HG03469 (cell line): ENCODE results near the gene KTN1.

Source experiments
- ATAC-seq: cut with Tn5 transposase; IDR thresholded peaks from one replicate; pipeline ENCODE4 v1.9.1; 2021; ENCODE audit warnings: mild to moderate bottlenecking, moderate library complexity, moderate number of reproducible peaks; ENCODE audit not compliant: unreplicated experiment

The KTN1 gene

DNA sequence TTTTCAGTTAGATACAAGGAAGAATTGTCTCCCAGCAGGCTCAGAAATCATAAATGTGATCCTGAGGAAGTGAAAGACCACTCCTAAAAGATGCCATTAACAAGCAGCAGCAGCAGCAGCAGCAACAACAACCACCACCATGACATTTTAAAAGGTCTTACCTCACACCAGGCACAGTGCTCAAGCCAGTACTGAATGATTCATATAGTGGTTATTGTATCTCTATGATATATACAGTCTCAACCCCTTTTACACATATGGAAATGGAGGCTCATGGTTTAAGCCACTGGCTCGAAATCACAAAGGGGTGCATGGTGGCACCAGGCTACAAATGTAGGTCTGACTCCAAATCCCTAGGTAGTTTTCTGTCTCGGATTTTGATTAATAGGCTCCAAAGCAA lies 126.9 kb downstream of the KTN1 start:
- no peak for ATAC-seq

DNA sequence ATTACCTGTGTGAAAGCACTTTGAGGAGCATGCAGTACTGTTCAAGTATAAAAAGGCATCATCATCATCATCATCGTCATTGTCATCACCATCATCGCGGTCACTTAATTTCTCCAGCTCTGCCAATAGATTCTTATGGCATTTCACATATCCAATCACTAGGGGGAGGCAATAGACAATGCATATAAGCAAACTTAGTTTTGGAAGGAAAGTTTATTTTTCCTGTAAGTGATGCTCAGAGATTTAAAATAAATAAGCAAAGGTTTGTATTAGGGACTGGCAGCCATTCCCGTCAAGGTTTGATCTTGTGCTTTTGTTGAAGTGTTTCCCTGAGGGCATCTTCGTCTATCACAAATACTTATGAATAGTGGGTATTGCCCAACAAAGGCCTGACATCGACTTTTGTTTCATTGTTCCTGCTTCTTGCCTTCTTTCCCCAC lies 127.4 kb downstream of the KTN1 start:
- ATAC-seq = no peak

DNA sequence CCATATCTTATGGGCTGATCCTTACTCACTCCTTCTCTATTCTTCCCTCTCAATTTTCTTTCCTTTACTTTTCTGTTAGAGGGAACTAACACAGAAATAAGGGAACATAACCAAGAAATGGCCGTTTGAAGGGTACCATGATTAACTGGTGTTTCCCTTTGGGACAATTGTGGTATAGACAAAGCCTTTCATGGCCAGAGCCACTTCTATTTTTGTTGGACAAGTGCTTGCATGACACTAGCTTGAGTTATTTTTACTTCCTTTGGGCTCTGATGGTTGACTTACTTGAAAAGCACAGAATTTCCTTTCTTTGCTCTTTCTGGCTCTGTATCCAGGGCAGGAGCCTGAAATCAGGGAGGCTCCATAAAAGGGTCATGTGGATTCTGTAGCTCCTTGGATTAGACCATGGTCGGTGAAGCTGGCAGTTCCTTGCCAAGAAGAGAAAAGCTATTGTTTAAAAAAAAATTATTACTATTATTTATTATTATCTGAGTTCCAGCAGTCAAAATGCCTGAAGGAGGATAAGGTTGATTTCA lies 130.6 kb downstream of the KTN1 start:
- ATAC-seq = no peak

DNA sequence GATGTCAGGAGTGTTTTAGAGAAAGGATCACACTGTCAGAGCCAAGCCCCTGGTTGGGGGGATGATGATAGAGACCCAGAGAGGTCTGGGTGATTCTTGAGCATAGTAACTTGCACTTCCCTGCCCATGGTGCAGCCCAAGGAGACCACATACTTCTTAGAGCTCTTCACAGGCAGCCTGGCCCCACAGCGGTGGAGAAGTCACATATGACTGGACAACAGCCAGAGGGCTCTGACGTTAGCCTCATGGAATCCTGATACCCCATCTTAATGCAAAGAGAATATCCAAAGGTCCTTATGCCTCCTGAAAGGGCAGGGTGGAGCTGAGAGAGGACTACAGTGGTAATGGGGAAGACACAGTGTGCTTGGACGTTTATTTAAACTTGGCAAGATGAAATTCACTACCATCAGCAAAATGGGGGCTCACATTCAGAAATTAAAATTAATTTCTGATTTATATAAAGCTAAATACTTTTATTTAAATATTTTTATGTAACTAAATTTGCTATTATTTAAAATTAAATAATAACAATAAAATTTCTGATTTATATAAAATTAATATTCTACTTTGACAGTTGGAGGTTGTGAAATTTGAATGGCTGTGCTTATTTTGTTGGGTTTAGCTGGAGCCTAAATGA lies 131.3 kb downstream of the KTN1 start:
- ATAC-seq = no peak

DNA sequence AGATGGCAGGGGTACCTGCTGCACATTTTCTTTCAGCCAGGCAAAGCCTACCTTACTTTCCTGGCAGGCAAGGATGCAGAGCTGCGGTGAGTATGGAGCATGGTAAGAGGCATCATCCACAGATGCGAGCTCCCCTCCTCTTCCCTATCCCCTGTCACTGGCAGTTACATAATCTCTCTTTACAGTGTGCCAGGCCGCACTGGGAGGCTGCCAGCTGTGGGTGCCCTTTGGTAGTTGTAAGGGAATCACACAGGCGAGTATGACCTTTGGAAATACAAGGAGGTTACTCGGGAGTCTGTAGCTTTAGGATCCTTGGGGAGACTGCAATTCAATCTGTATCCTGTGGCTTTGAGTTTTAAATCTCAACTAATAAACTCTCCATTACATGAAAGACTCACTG lies 132.5 kb downstream of the KTN1 start:
- no peak for ATAC-seq

DNA sequence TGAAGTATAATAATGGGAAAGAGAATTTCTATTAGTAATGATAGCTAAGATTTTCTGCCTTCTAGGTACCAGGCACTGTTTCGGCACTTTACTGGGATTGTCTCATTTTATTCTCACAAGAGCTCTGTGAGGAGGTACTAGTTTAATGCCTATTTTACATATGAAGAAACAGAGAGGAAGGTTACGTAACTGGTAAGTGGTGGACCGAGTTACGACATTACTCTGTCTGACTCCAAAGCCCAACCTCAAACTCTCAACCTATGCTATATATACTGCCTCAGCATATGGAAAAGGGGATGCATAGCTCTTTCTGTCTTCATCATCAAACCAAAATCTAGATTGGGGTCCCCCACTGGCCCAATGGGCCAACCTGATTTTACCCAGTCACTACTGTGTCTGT lies 133.5 kb downstream of the KTN1 start:
- no peak for ATAC-seq

DNA sequence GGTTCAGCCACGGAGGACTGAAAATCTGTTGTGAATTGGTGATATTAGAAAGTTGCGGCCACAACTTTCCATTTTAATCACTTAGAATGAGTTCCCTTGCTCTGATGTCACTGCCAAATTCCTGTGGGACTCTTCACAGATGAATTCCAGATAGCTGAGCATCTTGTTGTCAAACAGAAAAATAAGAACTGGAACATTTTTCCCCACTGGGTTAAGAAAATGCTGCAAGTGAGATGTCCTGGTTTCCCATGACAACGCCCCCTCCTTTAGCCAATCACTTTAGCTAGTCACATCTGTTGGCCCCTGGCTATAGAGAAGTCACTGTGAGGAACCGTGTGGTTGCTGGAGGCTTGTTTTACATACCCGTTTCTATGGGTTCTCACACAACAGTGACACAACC lies 135.9 kb downstream of the KTN1 start:
- ATAC-seq = no peak

DNA sequence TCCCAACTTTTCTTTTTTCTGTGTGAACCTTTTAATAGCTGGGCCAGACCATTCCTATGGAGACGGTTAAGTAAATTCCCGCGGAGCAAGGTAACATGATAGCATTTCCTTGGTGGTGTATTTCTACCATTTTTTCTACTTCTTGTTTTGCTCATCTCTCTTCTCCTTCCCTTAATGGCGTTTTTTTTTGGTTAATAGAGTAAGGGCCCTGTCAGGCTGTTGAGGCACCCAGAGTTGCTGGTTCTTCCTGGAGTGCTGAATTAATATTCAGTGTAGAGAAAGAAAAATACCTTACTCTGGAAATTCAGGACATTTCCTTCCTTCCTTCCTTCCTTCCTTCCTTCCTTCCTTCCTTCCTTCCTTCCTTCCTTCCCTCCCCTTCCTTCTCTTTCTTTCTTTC lies 137.6 kb downstream of the KTN1 start:
- no peak for ATAC-seq

DNA sequence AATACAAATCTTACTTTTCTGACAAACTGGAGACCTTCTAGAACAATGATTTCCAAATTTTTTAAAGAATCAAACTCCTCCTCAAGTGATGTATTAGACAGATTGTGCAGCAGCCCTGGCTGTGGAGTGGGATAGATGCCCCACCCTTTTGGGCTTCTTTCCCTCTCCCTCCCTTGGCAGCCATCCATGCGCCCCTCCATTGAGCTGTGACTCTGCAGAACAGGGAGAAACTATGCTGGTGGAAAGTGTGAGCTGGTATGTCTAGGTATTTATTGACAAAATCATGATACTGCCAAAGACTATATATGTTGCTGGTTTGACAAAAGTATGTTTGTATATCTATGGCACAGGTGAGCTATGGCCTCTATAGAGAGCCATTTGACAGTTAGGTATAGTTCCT lies 138.5 kb downstream of the KTN1 start:
- no peak for ATAC-seq

DNA sequence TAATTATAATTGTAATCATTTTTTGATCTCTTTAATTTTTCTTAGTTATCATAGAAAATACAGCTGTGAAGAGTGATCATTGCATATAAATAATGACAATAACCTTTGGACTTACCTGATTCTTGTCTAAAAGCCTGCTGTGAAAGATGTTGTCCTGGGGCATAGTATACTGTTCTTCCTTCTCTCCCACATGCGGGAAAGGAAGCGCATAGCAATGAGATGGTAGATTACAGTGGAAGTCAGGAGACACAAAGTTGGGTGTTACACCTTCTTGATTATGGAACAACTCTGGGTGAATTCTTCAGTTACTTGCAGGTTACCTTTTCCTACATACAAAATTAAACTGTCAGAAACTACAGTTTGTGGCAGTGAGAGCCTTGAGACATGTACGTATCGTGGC lies 140.8 kb downstream of the KTN1 start:
- ATAC-seq = no peak

DNA sequence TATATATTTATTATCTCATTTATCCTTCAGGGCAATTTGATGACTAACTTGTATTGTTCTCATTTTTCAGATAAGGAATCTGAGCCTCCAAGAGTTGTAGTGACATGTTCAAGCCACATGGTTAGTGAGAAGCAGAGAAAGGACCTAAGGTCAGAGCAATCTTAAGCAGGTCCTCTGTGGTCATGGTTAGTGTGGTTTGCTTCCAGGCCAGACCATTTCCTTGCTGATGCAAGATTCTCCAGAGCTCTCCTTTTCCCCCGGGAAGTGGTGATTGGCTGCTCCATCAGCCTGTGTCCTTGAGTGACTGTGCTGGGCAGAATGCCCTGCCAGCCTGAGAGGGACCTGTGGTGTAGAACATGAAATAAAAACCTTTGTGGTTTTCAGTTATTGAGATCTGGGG lies 141.3 kb downstream of the KTN1 start:
- no peak for ATAC-seq

DNA sequence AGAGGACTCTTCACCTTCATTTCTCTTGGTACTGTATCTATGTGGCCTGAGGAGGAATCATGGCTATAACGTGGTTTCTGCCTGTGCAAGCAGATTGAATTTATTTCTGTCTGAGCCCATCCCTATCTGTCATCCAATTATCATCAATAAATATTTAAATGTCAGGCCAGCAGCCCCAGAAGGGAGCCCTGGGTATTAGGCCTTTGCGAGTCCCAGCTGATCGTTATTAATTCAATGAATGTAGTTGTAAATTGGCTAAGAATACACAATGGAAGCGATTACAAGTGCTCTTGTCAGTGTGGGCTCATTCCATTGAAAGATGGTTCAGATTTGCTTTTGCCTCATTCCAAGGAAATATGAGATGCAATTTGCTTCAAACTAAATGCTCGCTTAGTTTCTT lies 142.0 kb downstream of the KTN1 start:
- ATAC-seq = no peak

DNA sequence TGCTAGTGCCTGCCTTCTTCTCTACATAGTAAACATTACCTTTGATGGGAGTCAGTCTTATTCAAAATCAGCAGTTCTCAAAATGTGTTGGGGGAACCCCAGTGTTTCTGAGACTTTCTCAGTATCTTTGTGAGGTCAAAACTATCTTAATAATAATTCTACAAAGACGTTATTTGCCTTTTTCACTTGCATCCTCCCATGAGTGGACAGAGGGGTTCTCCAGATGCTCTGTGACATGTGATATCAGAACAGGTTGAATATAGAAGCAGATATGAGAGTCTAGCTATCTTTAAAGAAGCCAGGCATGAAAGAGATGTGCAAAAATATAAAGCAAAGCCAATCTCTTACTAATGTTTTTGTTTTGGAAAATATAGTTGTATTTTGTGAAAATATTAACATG lies 144.7 kb downstream of the KTN1 start:
- no peak for ATAC-seq

DNA sequence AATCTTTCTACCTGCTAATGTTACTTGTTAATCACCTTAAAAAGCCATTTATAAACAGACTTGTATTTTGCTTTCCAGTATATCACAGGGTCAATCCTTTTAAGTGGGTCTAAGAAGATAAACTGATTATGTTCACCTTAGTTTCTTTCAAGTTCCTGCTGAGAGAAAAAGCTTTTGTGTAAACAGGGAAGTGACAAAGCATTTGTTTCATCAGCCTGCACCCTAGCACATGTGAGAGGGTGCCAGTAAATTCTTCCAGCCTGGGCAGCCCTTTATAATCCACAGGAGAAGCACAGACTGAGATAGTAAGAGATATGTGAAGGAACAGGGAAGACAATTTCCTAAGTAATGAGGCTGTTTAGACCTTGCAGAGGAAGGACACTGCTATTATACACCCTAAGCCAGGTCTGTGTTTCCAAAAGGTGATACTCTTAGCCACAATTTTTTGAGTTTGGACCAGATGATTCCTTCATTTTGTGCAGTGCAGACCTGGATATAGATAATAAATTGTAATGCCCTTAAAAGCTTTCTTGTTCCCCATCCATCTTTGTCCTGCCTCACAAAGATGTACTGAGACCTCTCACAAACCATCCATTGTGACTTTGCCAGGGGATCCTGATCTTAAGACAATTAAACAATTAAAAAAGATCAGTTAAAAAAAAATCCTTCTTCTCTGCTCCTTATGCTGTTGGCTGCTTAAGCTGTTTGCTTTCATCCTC lies 150.7 kb downstream of the KTN1 start:
- ATAC-seq = no peak

DNA sequence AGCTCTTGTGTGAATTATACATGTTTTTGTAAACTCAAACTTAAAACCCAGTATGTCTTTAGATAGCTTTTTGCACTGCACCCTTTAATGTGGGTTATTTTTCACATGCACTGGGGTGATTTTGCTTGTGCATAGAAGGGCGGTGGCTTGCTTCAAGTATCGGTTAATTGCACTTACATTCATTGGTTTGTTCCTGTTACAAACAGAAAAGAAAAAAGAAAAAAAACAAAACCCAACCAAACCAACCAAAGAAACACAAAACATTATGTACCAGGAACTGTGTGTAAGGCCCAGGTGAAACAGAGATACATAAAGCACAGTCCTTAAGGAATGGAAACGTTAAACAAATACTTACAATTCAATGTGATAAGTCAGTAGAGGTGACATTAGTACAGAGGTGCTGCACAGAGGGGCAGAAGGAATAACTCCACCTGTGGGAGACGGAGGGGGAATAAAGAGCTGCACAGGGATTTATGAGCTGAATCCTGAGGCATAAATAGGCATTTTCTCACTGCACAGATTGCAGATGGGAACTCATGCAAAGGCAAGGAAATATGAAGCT lies 151.4 kb downstream of the KTN1 start:
- ATAC-seq = no peak

DNA sequence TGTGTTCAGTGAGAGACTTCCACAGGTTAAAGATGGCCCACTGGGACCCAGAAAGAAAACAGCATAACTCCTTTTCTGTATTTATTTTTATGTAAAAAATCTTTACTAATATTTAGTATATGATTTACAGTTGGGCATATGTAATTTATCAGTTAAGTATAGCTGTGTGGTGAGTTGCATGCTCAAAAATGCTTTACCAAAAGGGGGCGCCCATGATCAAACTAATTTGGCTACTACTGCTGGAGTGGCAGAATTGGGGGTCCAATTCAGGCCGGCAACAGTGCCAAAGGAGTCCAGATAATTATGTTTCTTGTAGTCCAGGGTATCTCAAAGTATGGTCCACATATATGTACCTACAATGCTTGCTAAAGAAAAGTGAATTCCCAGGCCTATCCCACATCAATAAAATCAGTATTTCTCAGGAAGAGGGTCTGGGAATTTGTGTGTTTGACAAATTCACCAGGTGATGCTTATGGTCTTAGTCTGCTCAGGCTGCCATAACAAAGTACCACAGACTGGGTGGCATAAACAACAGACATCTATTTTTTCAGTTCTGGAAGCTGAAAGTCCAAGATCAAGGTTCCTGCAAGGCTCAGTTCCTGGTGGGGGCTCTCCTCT lies 152.0 kb downstream of the KTN1 start:
- no peak for ATAC-seq

DNA sequence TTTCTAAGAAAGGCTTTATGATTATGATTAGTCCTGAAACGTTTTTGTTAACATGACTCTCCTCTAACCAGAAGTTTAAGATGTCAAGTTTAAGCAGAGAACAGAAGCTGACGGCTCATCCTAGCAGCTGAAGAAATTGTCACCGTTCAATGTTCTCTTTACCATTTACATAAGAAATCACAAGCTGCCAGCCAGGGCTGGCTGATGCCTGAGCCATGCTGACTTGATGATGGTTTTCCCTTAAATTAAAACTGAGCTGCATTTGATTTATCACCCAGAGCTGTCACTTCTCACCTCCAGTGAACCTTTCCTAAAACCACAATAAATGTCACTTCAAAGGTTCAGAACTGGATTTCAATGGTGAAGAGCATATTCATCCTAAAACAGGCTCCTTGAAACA lies 153.6 kb downstream of the KTN1 start:
- ATAC-seq = no peak
